OCI-LY7 (cell line): ENCODE data around the gene SBF2.

Source experiments
- CTCF ChIP-seq: fragments of 200-600 bp; sonication (generic); conservative IDR thresholded peaks from 2 replicates; pipeline ENCODE4 v1.5.1; 2014; ENCODE audit warnings: mild to moderate bottlenecking, antibody characterized with exemption, low read length, moderate library complexity, mixed read lengths
- EZH2phosphoT487 ChIP-seq: fragments of 200-600 bp; sonication (generic); IDR thresholded peaks from 2 replicates; pipeline ENCODE4 v1.6.1; 2018; ENCODE audit warnings: low read depth, borderline replicate concordance, mild to moderate bottlenecking, mixed run types, antibody characterized with exemption, low read length, moderate library complexity, mixed read lengths

GRCh38 chr11:10322830-10323792, 29.1 kb upstream of the SBF2 start:
- TF ChIP-seq CTCF = peak; percentile 87
- TF ChIP-seq EZH2phosphoT487 = no peak
